GM19438 (cell line): ENCODE measurements around the gene CCDC3.
"Not testable (repeated sequence)": the region's sequence is repeated elsewhere in the genome, so short reads cannot be mapped to it uniquely, and the experiment has no call there.

ENCODE experiments used
- ATAC-seq: cut with Tn5 transposase; IDR thresholded peaks from one replicate; pipeline ENCODE4 v1.9.1; 2021; ENCODE audit warnings: low read depth; ENCODE audit not compliant: unreplicated experiment

Gene CCDC3

DNA sequence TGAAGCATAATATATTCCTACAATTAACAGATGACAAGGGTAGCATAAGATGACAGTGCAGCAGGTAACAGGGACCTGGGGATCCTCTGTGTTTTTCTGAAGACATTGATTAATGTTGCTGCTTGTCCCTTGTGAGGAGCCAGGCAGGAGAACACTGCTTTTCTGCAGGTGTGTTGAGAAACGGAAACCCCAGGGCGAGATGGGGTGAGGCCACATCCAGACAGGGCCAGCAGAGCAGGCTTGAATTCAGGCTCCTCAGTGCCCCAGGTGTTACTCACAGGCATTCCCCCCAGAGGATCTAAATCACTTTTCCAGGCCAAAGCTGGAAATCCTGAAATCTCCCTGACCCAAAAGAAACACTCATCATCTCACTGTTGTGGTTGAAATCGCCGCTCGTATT lies 105.3 kb downstream of the CCDC3 start:
- no peak for ATAC-seq

DNA sequence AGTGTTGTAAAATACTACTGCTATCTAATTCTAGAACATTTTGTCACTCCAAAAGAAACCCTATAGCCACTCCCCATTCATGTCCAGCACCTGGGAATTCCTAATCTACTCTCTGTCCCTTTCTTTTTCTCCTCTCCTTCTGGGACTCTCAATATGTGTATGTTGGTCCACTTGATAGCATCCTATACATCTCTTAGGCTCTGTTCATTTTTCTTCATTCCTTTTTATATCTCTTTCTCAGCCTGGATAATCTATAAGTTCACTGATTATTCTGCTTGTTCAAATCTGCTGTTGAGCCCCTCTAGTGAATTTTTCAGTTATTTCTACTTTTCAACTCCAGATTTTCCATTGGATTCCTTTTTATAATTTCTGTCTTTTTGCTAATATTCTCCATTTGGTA lies 108.6 kb downstream of the CCDC3 start:
- ATAC-seq: no peak

- ATAC-seq: no peak
Observed at GRCh38 chr10:12890958-12891357, 110.6 kb downstream of the CCDC3 start.

GRCh38 chr10:12888470-12888869 lies 113.0 kb downstream of the CCDC3 start:
- no peak for ATAC-seq

GRCh38 chr10:12887780-12888179 lies 113.7 kb downstream of the CCDC3 start:
- no peak for ATAC-seq

DNA sequence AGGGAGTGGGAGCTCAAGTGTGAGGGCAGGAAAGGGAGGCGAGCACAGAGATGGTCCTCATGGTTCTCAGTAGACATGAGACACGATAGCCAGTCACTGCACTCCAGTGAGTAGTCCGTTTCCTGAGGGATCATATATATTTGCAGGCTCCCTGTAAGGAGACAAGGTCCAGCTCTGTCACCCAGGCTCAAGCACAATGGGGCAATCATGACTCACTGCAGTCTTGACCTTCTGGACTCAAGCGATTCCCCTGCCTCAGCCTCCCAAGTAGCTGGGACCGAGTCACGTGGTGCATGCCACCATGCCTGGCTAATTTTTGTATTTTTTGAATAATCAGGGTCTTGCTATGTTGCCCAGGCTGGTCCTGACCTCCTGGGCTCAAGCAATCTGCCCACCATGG lies 116.7 kb downstream of the CCDC3 start:
- ATAC-seq: no peak

DNA sequence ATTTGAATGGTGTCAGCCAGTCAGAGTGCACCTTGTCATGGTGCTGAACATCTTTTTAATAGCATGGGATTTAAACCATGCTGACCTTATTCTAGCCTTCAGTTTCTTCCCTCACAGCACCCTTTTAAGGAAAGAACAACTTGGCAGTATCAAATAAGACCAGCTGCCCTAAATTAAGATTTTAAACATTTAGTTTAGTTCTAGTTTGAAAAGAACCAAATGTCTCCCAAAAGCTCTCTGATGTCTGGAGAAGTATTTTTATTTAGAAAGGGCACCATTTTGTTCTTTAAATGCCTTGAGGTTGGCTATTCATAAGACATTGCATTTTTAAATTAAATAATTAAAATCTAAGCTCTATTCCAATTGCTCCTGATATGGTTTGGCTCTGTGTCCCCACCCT lies 121.1 kb downstream of the CCDC3 start:
- no peak for ATAC-seq

DNA sequence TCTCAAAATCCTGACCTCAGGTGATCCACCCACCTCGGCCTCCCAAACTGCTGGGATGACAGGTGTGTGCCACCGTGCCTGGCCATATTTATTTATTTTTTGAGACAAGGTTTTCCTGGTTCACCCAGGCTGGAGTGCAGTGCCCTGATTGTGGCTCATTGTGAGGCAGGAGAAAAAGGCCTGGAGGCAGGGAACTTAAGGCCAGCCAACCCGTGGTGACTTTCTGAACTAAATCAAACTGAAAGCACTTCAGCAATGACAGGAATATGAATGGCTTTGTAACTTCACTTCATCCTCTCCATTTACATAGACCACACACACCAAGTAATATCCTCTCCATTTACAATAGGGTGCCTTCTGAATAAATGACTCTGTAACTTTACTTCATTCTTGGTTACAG lies 124.4 kb downstream of the CCDC3 start:
- ATAC-seq: no peak

- no peak for ATAC-seq
Observed at GRCh38 chr10:12876266-12876665, 125.2 kb downstream of the CCDC3 start.

- ATAC-seq: no peak
Observed at GRCh38 chr10:12875100-12875499, 126.4 kb downstream of the CCDC3 start.

DNA sequence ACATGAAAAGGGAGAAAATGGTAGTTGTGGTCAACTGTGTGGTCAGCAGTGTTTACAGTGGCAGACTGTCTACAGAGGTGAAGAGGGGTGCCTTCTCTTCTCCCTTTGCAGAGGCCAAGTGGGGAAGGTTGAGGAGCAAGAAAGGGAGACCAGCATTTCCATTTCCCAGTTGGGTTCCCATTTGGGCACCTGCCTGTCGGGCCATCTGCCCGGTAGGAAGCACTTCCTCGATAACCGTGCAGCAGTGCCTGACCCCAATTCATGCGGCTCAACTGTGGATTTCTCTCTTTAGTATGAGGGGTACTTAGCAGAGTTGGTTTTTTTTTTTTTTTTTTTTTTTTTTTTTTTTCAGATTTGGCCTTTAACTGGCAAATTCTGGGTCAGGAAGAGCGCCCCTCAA lies 127.0 kb downstream of the CCDC3 start:
- ATAC-seq: no peak

DNA sequence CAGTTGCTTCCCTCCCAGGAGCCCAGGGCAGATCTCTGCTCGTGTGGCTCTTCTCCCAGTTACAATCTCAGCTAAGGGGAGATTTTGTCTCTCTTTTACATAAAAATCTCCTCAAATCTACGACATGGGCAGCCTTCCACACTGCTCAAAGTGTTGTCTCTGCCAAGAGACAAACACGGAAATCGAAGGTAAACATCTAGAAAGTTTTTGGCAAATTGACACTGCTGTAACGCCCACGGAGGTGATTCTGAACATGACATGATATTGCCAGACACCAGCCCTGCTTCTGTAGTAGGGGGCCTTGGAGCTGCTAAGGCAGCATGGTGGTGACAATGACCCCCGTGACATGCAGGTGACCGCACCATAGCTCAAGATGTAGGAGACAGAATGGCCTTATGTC lies 128.3 kb downstream of the CCDC3 start:
- no peak for ATAC-seq

DNA sequence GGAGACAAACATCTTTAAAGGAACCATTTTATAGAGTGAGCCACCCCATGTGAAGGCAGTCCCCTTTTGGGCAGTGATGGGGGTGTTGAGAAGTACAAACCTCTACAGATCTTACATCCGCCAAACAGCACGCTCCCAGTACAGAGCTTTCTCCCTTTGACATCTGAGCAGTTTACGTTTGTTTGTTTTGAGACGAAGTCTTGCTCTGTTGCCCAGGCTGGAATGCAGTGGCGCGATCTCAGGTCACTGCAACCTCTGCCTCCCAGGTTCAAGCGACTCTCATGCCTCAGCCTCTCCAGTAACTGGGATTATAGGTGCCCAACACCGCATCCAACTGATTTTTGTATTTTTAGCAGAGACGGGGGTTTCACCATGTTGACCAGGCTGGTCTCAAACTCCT lies 128.9 kb downstream of the CCDC3 start:
- no peak for ATAC-seq

GRCh38 chr10:12869427-12869826 lies 132.1 kb downstream of the CCDC3 start:
- no peak for ATAC-seq

GRCh38 chr10:12868229-12868628 lies 133.3 kb downstream of the CCDC3 start:
- ATAC-seq: no peak

GRCh38 chr10:12865515-12865914 lies 136.0 kb downstream of the CCDC3 start:
- not testable (repeated sequence) for ATAC-seq

GRCh38 chr10:12862459-12862858 lies 139.1 kb downstream of the CCDC3 start:
- no peak for ATAC-seq

DNA sequence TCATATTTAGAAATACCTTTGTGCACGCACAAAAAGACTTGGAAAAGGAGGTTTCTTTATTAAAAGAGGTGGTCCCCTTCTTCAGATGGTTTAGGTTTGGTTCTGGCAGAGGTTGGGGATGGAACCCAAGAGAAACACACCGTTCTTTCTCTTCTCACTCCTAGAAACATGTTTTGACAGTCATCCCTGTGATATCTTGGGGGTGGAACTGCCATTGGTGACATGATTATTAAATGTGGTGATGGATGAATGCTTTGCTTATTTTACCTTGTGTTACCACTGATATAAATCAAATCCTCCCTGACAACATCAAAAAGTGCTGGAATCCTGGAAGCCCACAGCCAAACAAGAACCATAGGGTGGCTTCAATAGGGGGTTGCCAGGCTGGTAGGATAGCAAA lies 146.5 kb downstream of the CCDC3 start:
- ATAC-seq: no peak

DNA sequence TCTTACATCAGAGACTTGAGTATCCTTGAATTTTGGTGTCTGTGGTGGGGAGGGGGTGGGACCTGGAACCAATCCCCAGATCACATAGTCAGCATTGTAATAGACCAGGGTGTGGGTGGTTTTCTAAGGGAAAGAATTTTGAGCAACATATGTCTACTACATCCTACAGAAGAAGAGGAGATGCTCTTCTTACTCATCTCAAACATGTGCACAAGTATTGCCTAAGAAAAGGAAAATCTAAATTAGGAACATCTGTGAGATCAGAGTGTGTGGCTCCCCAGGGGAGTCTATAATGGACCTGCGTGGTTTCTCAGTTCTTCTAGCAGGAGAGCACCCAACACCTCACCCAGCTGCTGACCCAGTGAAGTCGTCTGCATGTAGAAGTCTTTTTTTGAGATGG lies 148.8 kb downstream of the CCDC3 start:
- no peak for ATAC-seq

GRCh38 chr10:12849319-12850181 lies 152.0 kb downstream of the CCDC3 start:
- ATAC-seq: no peak

GRCh38 chr10:12848439-12849173 lies 152.9 kb downstream of the CCDC3 start:
- no peak for ATAC-seq

GRCh38 chr10:12847361-12847975 lies 154.0 kb downstream of the CCDC3 start:
- no peak for ATAC-seq
